PC-3 (cell line): ENCODE results near the gene AK8.

ENCODE experiments used
- CTCF ChIP-seq: fragments of 300-600 bp; sonication (generic); conservative IDR thresholded peaks from 2 replicates; pipeline ENCODE4 v1.5.1; 2017; ENCODE audit warnings: antibody characterized with exemption, low read depth, mild to moderate bottlenecking, low read length
- EZH2 ChIP-seq: fragments of 300-600 bp; sonication (generic); IDR thresholded peaks from one replicate; pipeline ENCODE4 v1.6.1; 2017; ENCODE audit warnings: antibody characterized with exemption, mild to moderate bottlenecking, low read length; ENCODE audit not compliant: unreplicated experiment
- EZH2phosphoT487 ChIP-seq: fragments of 300-600 bp; sonication (generic); IDR thresholded peaks from 2 replicates; pipeline ENCODE4 v1.6.1; 2018; ENCODE audit warnings: mild to moderate bottlenecking, antibody characterized with exemption, low read length, borderline replicate concordance

GRCh38 chr9:132789719-132790118 lies 88.4 kb downstream of the AK8 start:
- TF ChIP-seq CTCF (no peak), EZH2phosphoT487 (no peak), EZH2 (no peak)
